DOHH2 (cell line): ENCODE measurements around the gene IL19.

Experiments
- H3F3A ChIP-seq: fragments of 200-600 bp; sonication (generic), shearing (Covaris generic); 2 replicates; pipeline ENCODE4 v1.6.0; 2016; ENCODE audit warnings: antibody characterized with exemption, mild to moderate bottlenecking; ENCODE audit not compliant: control insufficient read depth, insufficient read depth
- H3K27ac ChIP-seq: fragments of 200-600 bp; sonication (generic); 2 replicates; pipeline ENCODE4 v1.5.1; 2014; ENCODE audit warnings: low read depth, mild to moderate bottlenecking, low read length, moderate library complexity
- H3K27me3 ChIP-seq: fragments of 200-600 bp; sonication (generic); 2 replicates; pipeline ENCODE4 v1.6.1; 2014; ENCODE audit warnings: mild to moderate bottlenecking, low read length, mixed read lengths; ENCODE audit not compliant: control insufficient read depth
- H3K36me3 ChIP-seq: fragments of 200-600 bp; sonication (generic); 2 replicates; pipeline ENCODE4 v1.6.1; 2014; ENCODE audit warnings: mild to moderate bottlenecking, low read length, moderate library complexity, mixed read lengths; ENCODE audit not compliant: control insufficient read depth
- H3K4me1 ChIP-seq: fragments of 200-600 bp; sonication (generic); 2 replicates; pipeline ENCODE4 v1.6.1; 2014; ENCODE audit warnings: mild to moderate bottlenecking, low read length, mixed read lengths; ENCODE audit not compliant: control insufficient read depth
- H3K4me2 ChIP-seq: fragments of 200-600 bp; sonication (generic); 2 replicates; pipeline ENCODE4 v1.6.0; 2014; ENCODE audit warnings: mild to moderate bottlenecking, low read length, moderate library complexity
- H3K4me3 ChIP-seq: fragments of 200-600 bp; sonication (generic); 2 replicates; pipeline ENCODE4 v1.5.1; 2014; ENCODE audit warnings: mild to moderate bottlenecking, low read length, mixed read lengths
- H3K79me2 ChIP-seq: fragments of 200-600 bp; sonication (generic); 2 replicates; pipeline ENCODE4 v1.6.1; 2014; ENCODE audit warnings: mild to moderate bottlenecking, low read length, mixed read lengths; ENCODE audit not compliant: control insufficient read depth
- H3K9me2 ChIP-seq: fragments of 200-600 bp; sonication (generic); replicated peaks from 2 replicates; pipeline ENCODE4 v1.6.1; 2014; ENCODE audit warnings: mild to moderate bottlenecking, low read length, mixed read lengths; ENCODE audit not compliant: control insufficient read depth
- H3K9me3 ChIP-seq: fragments of 200-600 bp; sonication (generic); 2 replicates; pipeline ENCODE4 v1.6.1; 2014; ENCODE audit warnings: antibody characterized with exemption, low read length, mixed read lengths; ENCODE audit not compliant: control insufficient read depth, insufficient read depth
- H4K20me1 ChIP-seq: fragments of 200-600 bp; sonication (generic); 2 replicates; pipeline ENCODE4 v1.6.0; 2014; ENCODE audit warnings: low read depth, mild to moderate bottlenecking, antibody characterized with exemption, low read length, moderate library complexity; ENCODE audit not compliant: control insufficient read depth, insufficient read depth
- CTCF ChIP-seq: fragments of 200-600 bp; sonication (generic); IDR thresholded peaks from one replicate; pipeline ENCODE4 v1.5.1; 2014; ENCODE audit warnings: antibody characterized with exemption, mild to moderate bottlenecking, low read depth, low read length; ENCODE audit not compliant: poor library complexity, severe bottlenecking
- EZH2phosphoT487 ChIP-seq: fragments of 200-600 bp; sonication (generic); IDR thresholded peaks from 2 replicates; pipeline ENCODE4 v1.6.1; 2017; ENCODE audit warnings: borderline replicate concordance, mild to moderate bottlenecking, antibody characterized with exemption, low read length, moderate library complexity, mixed read lengths

Gene IL19

GRCh38 chr1:206866062-206866461, 95.5 kb downstream of the IL19 start:
- peaks cover 26% of the 10 kb centered on the region for H3K27me3 ChIP-seq
- TF ChIP-seq CTCF (no peak), EZH2phosphoT487 (no peak)
- H3K9me3 ChIP-seq, result no peaks in the 10 kb centered on the region

GRCh38 chr1:206867239-206867638, 96.7 kb downstream of the IL19 start:
- no peaks in the 10 kb centered on the region for H3K9me3 ChIP-seq
- H3K27me3 ChIP-seq, result peaks cover 22% of the 10 kb centered on the region
- no peaks in the 10 kb centered on the region for H3K9me2 ChIP-seq
- no peaks in the 10 kb centered on the region for H3F3A ChIP-seq
- H4K20me1 ChIP-seq, result no peaks in the 10 kb centered on the region
- H3K4me3 ChIP-seq, result no peak overlapping the region
- H3K4me1 ChIP-seq, result no peaks in the 10 kb centered on the region
- TF ChIP-seq CTCF (no peak), EZH2phosphoT487 (no peak)
- H3K27ac ChIP-seq, result no peak overlapping the region
- no peaks in the 10 kb centered on the region for H3K36me3 ChIP-seq
- no peak overlapping the region for H3K4me2 ChIP-seq
- H3K79me2 ChIP-seq, result no peaks in the 10 kb centered on the region

More at GRCh38 chr1:206866062-206866461, 95.5 kb downstream of the IL19 start:
- Histone ChIP-seq H3K27ac (no peak overlapping the region), H3K4me2 (no peak overlapping the region), H3K36me3 (no peaks in the 10 kb centered on the region), H3K4me1 (no peaks in the 10 kb centered on the region), H3K79me2 (no peaks in the 10 kb centered on the region), H3F3A (no peaks in the 10 kb centered on the region), H3K4me3 (no peak overlapping the region), H4K20me1 (no peaks in the 10 kb centered on the region), H3K9me2 (no peaks in the 10 kb centered on the region)

- no peaks in the 10 kb centered on the region for H3K9me3 ChIP-seq
These were observed 97.1 kb downstream of the IL19 start for GRCh38 chr1:206867716-206868115.

More at GRCh38 chr1:206867716-206868115, 97.1 kb downstream of the IL19 start:
- Histone ChIP-seq H3F3A (no peaks in the 10 kb centered on the region), H3K9me2 (no peaks in the 10 kb centered on the region), H3K4me1 (no peaks in the 10 kb centered on the region), H3K27me3 (peaks cover 22% of the 10 kb centered on the region), H3K27ac (no peak overlapping the region), H3K4me3 (no peak overlapping the region), H3K4me2 (no peak overlapping the region), H4K20me1 (no peaks in the 10 kb centered on the region), H3K79me2 (no peaks in the 10 kb centered on the region), H3K36me3 (no peaks in the 10 kb centered on the region)
- TF ChIP-seq CTCF, result no peak
- no peak for TF ChIP-seq EZH2phosphoT487
